Astrocyte (in vitro differentiated cells and primary cell): ENCODE measurements around the gene SHC1. TPM values are rescaled to one million over a fixed set of nuclear protein-coding genes. Genes with fewer than 3 reads are reported as not detected.

Experiments used
- DNase-seq: peaks from one replicate; pipeline ENCODE4 v3.0.0-alpha.2; 2010; ENCODE audit warnings: low read depth
- FAIRE-seq: peaks from 2 replicates; lab custom pipeline; 2011; peaks lifted over from hg19 to GRCh38; lab: Jason Lieb, UNC
- H2AFZ ChIP-seq: 2 replicates; pipeline ENCODE4 v1.6.0; 2012; ENCODE audit warnings: low read depth, low read length, inconsistent platforms
- H3K27ac ChIP-seq: 2 replicates; pipeline ENCODE4 v1.5.1; 2011; ENCODE audit warnings: low read depth, low read length, inconsistent platforms
- H3K27me3 ChIP-seq: 2 replicates; pipeline ENCODE4 v1.6.0; 2011; ENCODE audit warnings: low read length, inconsistent platforms; ENCODE audit not compliant: insufficient read depth
- H3K36me3 ChIP-seq: 2 replicates; pipeline ENCODE4 v1.5.1; 2011; ENCODE audit warnings: low read length, inconsistent platforms; ENCODE audit not compliant: insufficient read depth
- H3K4me1 ChIP-seq: 2 replicates; pipeline ENCODE4 v1.5.1; 2011; ENCODE audit warnings: low read length, inconsistent platforms; ENCODE audit not compliant: insufficient read depth
- H3K4me2 ChIP-seq: 2 replicates; pipeline ENCODE4 v1.6.0; 2012; ENCODE audit warnings: low read length, inconsistent platforms
- H3K4me3 ChIP-seq: 2 replicates; pipeline ENCODE4 v1.5.1; 2011; ENCODE audit warnings: low read depth, mild to moderate bottlenecking, low read length, inconsistent platforms; ENCODE audit not compliant: insufficient read depth
- H3K79me2 ChIP-seq: 2 replicates; pipeline ENCODE4 v1.6.0; 2012; ENCODE audit warnings: mild to moderate bottlenecking, low read length, inconsistent platforms; ENCODE audit not compliant: insufficient read depth
- H3K9ac ChIP-seq: 2 replicates; pipeline ENCODE4 v1.6.0; 2012; ENCODE audit warnings: mild to moderate bottlenecking, low read length, inconsistent platforms
- H3K9me3 ChIP-seq: 2 replicates; pipeline ENCODE4 v1.5.1; 2012; ENCODE audit warnings: low read depth, mild to moderate bottlenecking, low read length, inconsistent platforms; ENCODE audit not compliant: insufficient read depth
- H4K20me1 ChIP-seq: 2 replicates; pipeline ENCODE4 v1.6.0; 2012; ENCODE audit warnings: low read length, inconsistent platforms; ENCODE audit not compliant: insufficient read depth
- H3K27ac Mint-ChIP-seq: one replicate; pipeline ENCODE4 v1.8.0; 2021; ENCODE audit warnings: mild to moderate bottlenecking, mixed read lengths; ENCODE audit not compliant: unreplicated experiment
- H3K27me3 Mint-ChIP-seq: one replicate; pipeline ENCODE4 v1.8.0; 2021; ENCODE audit warnings: low read depth, mixed read lengths; ENCODE audit not compliant: unreplicated experiment
- H3K36me3 Mint-ChIP-seq: one replicate; pipeline ENCODE4 v1.8.0; 2021; ENCODE audit warnings: low read depth, mixed read lengths; ENCODE audit not compliant: unreplicated experiment
- H3K4me1 Mint-ChIP-seq: one replicate; pipeline ENCODE4 v1.8.0; 2021; ENCODE audit warnings: low read depth, mixed read lengths; ENCODE audit not compliant: unreplicated experiment
- H3K4me3 Mint-ChIP-seq: one replicate; pipeline ENCODE4 v1.8.0; 2021; ENCODE audit warnings: mild to moderate bottlenecking, moderate library complexity, mixed read lengths; ENCODE audit not compliant: unreplicated experiment
- H3K9me3 Mint-ChIP-seq: one replicate; pipeline ENCODE4 v1.8.0; 2021; ENCODE audit warnings: mild to moderate bottlenecking, mixed read lengths; ENCODE audit not compliant: unreplicated experiment
- CTCF ChIP-seq: IDR thresholded peaks from 2 replicates; pipeline ENCODE4 v1.5.1; 2011; ENCODE audit warnings: low read depth, mild to moderate bottlenecking, inconsistent platforms, low read length, moderate library complexity; ENCODE audit not compliant: insufficient read depth
- EZH2 ChIP-seq: IDR thresholded peaks from 2 replicates; pipeline ENCODE4 v1.6.1; 2012; ENCODE audit warnings: mild to moderate bottlenecking, low read length, inconsistent platforms; ENCODE audit not compliant: insufficient read depth
- total RNA-seq: library from RNA; stranded (reverse); gene quantifications from 2 replicates; pipeline ENCODE4 v1.2.1, GENCODE V29; 2021

SHC1 gene
- total RNA-seq, 1 donor from 2014 or later, result 397 TPM

- H3K27ac Mint-ChIP-seq, result no peak overlapping the region
- H2AFZ ChIP-seq, result no peak overlapping the region
- no peaks in the 10 kb centered on the region for H3K27me3 ChIP-seq
- H3K36me3 Mint-ChIP-seq, result peaks cover 14% of the 10 kb centered on the region
- peak overlapping the region; percentile 24 for H3K9ac ChIP-seq
- peaks cover 72% of the 10 kb centered on the region for H3K79me2 ChIP-seq
- no peak overlapping the region for H3K27ac ChIP-seq
- no peak overlapping the region for H3K4me3 Mint-ChIP-seq
- H3K27me3 Mint-ChIP-seq, result no peaks in the 10 kb centered on the region
- no peak overlapping the region for H3K4me3 ChIP-seq
- H3K4me2 ChIP-seq, result no peak overlapping the region
- H3K9me3 Mint-ChIP-seq, result no peaks in the 10 kb centered on the region
- TF ChIP-seq CTCF, result no peak
- no peak for TF ChIP-seq EZH2
- H4K20me1 ChIP-seq, result peaks cover 63% of the 10 kb centered on the region
- peaks cover 33% of the 10 kb centered on the region for H3K4me1 Mint-ChIP-seq
- DNase-seq (no peak), FAIRE-seq (no peak)
- H3K4me1 ChIP-seq, result peaks cover 35% of the 10 kb centered on the region
- H3K36me3 ChIP-seq, result peaks cover 44% of the 10 kb centered on the region
- H3K9me3 ChIP-seq, result no peaks in the 10 kb centered on the region
These were observed 6.2 kb downstream of the SHC1 start for GRCh38 chr1:154964359-154964758.

- H3K79me2 ChIP-seq, result peaks cover 67% of the 10 kb centered on the region
- no peak overlapping the region for H3K4me3 ChIP-seq
- no peak overlapping the region for H3K27ac ChIP-seq
- H3K9ac ChIP-seq, result peak overlapping the region; percentile 24
- Mint-ChIP-seq H3K4me3 (peak overlapping the region; percentile 69), H3K27ac (peak overlapping the region; percentile 48), H3K9me3 (no peaks in the 10 kb centered on the region), H3K36me3 (peaks cover 14% of the 10 kb centered on the region), H3K27me3 (no peaks in the 10 kb centered on the region), H3K4me1 (peaks cover 30% of the 10 kb centered on the region)
- FAIRE-seq (no peak), DNase-seq (no peak)
- H3K4me1 ChIP-seq, result peaks cover 28% of the 10 kb centered on the region
- H3K27me3 ChIP-seq, result no peaks in the 10 kb centered on the region
- TF ChIP-seq EZH2 (no peak), CTCF (no peak)
- H3K36me3 ChIP-seq, result peaks cover 44% of the 10 kb centered on the region
- H2AFZ ChIP-seq, result no peak overlapping the region
- no peak overlapping the region for H3K4me2 ChIP-seq
- H3K9me3 ChIP-seq, result no peaks in the 10 kb centered on the region
- peaks cover 56% of the 10 kb centered on the region for H4K20me1 ChIP-seq
These were observed 6.9 kb downstream of the SHC1 start for GRCh38 chr1:154963643-154964042.

GRCh38 chr1:154962795-154963330, 7.7 kb downstream of the SHC1 start:
- H3K36me3 ChIP-seq, result peaks cover 40% of the 10 kb centered on the region
- no peaks in the 10 kb centered on the region for H3K27me3 Mint-ChIP-seq

More at GRCh38 chr1:154962795-154963330, 7.7 kb downstream of the SHC1 start:
- Histone ChIP-seq H3K9ac (peak overlapping the region; percentile 91), H3K4me2 (peak overlapping the region; percentile 87), H3K4me3 (peak overlapping the region; percentile 75), H3K4me1 (peaks cover 21% of the 10 kb centered on the region), H4K20me1 (peaks cover 48% of the 10 kb centered on the region), H2AFZ (no peak overlapping the region), H3K27ac (no peak overlapping the region), H3K79me2 (peaks cover 60% of the 10 kb centered on the region), H3K9me3 (no peaks in the 10 kb centered on the region), H3K27me3 (no peaks in the 10 kb centered on the region)
- Mint-ChIP-seq H3K27ac (peak overlapping the region; percentile 12), H3K4me3 (peak overlapping the region; percentile 69), H3K9me3 (no peaks in the 10 kb centered on the region), H3K36me3 (peaks cover 19% of the 10 kb centered on the region), H3K4me1 (peaks cover 26% of the 10 kb centered on the region)
- TF ChIP-seq EZH2 (no peak), CTCF (no peak)
- FAIRE-seq (no peak), DNase-seq (no peak)
